8988T (cell line): Measurements from ENCODE around the gene GFPT1.

Experiments used
- DNase-seq: peaks from one replicate; pipeline ENCODE4 v3.0.0; 2011

The GFPT1 gene

DNA sequence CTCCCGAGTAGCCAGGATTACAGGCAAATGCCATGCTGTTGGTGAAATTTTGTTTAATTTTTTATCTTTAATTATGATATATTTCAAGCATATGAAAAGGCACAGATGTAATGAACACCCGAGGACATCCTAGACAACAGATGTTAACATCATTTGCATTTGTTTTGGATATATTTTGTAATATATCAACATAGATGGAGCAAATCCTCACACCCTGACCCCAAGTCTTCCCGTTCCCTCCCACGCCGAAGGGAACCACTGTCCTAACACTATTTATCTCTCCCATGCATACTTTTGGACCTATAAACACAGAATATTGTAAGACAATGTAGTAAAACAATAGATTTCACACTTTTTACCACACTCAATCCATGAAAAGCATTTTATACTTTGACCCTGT lies 99.5 kb downstream of the GFPT1 start:
- no peak for DNase-seq

DNA sequence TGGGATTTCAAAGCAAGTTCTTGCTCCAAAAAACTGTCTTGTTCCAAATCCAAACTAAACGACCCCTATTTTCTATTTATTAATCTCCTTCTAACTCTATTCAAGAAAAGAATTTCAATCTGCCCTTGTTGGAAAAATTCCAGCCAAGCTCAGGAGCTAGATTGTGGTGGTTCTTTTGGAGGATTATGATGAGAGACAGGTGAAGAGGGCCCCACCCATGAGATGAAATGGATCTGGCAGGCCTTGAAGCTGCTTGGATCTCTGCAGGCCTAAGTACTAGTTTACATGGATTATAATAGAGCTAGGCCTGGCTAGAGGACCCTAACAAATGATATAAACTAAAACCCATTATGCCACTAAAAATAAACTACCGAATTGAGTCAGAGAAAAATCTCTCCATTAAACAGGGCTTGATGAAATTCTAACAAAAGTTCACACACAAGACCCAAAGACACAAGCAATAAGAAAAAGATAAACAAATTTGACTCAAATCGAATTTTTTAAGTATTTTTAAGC lies 101.6 kb downstream of the GFPT1 start:
- DNase-seq, result no peak

GRCh38 chr2:69280796-69281412 lies 106.1 kb downstream of the GFPT1 start:
- no peak for DNase-seq

GRCh38 chr2:69279931-69280681 lies 106.9 kb downstream of the GFPT1 start:
- DNase-seq, result no peak

DNA sequence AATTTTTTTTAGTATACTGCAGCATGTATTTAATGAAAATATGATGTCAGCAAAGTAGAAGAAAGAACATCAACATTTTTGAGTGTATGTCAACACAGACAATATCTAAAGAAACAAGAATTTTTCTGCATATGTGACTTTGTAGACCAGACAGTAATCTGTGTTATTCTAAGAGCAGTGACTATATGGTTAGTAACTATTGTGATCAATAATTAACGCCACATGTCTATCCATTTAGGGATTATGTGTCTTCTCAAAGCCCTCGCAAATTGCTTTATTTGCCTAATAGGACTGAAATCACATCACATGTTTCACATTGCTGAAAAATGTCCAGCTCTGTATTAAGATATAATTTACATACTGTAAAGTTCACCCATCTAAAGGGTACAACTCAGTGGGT lies 107.8 kb downstream of the GFPT1 start:
- DNase-seq, result no peak

DNA sequence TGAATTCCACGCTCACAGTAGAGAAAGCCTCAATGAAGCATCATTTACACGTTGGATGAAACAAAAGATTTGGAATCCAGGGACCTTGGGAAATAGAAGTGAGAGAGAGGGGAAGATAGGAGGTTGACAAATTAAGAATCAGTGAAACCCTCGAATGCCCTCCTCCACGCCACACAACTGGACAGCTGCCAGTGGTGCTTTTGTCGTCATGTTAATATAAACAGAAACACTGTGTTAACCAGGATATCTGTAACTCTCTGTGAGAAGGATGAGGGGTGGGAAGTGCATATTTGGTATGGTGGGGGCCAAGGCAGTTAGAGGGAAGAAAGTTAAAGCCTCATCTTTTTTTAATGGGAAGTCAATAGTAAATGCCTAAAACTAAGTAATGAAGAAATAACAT lies 108.7 kb downstream of the GFPT1 start:
- DNase-seq, result no peak

DNA sequence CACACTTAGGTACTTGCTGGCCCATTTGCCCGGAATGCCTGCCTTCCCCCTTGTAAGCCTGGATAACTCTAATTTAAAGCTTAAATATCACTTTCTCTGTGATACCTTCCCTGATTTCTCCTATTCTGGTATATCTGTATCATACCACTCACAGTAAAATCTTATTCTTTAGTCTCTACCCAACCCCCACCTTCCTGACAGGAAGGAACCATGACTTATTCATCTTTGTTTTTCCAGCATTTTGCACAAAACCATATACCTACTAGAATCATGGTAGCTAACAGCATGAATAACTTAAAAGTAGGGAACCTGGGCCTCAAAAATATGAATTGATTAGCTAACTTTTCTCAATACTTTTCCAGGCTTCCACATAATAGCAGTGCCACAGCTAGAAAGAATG lies 111.5 kb downstream of the GFPT1 start:
- DNase-seq, result no peak

- no peak for DNase-seq
These were observed 114.1 kb downstream of the GFPT1 start for GRCh38 chr2:69272803-69273471.

- DNase-seq, result no peak
These were observed 115.2 kb downstream of the GFPT1 start for GRCh38 chr2:69271831-69272257.
